Cardiac muscle cell (in vitro differentiated cells and primary cell): Measurements from ENCODE around the gene SLC24A1. TPM values are rescaled to one million over a fixed set of nuclear protein-coding genes. Genes with fewer than 3 reads are reported as not detected.

ENCODE experiments used
- DNase-seq, 2 donors: peaks; one replicate each; pipeline versions ENCODE4 v3.0.0 to v3.0.0-alpha.2; 2010 to 2017; ENCODE audit warnings: low read depth in 1 of 2, low spot score in 1 of 2
- H3K27ac ChIP-seq: fragments of 200-600 bp; sonication (generic); 2 replicates; pipeline ENCODE4 v1.5.1; 2016
- H3K27me3 ChIP-seq: fragments of 200-600 bp; sonication (generic); 2 replicates; pipeline ENCODE4 v1.6.0; 2016; ENCODE audit warnings: control low read depth
- H3K36me3 ChIP-seq: fragments of 200-600 bp; sonication (generic); 2 replicates; pipeline ENCODE4 v1.5.1; 2016; ENCODE audit warnings: control low read depth
- H3K4me1 ChIP-seq: fragments of 200-600 bp; sonication (generic); 2 replicates; pipeline ENCODE4 v1.8.1; 2017; ENCODE audit warnings: low read depth, mild to moderate bottlenecking, mixed run types
- H3K4me3 ChIP-seq: fragments of 200-600 bp; sonication (generic); 2 replicates; pipeline ENCODE4 v1.5.1; 2016; ENCODE audit warnings: mild to moderate bottlenecking
- H3K9me3 ChIP-seq: fragments of 200-600 bp; sonication (generic); 2 replicates; pipeline ENCODE4 v1.5.1; 2017; ENCODE audit warnings: low read depth, mild to moderate bottlenecking, control low read depth
- polyA plus RNA-seq: library from polyadenylated mRNA; unstranded; fragments of >200 nt; fragmentation: Nextera tagmentation; extraction: Ambion mirVana; gene quantifications from 2 replicates; pipeline ENCODE4 v1.2.1, GENCODE V29; 2016
- total RNA-seq: library from RNA; depleted of rRNA; stranded (reverse); fragments of >200 nt; gene quantifications from 2 replicates; pipeline ENCODE4 v1.2.3, GENCODE V29; 2016
- TF ChIP-seq, protein P1 (sequence below): IDR thresholded peaks from 2 replicates; pipeline ENCODE4 v1.5.1; 2012; ENCODE audit warnings: low read depth, mild to moderate bottlenecking, low read length

SLC24A1 gene
- total and polyA plus RNA-seq, 2 experiments from 2014 or later = 1.1 to 5.2 TPM

GRCh38 chr15:65659502-65660052 is 37.8 kb downstream of the SLC24A1 start:
- H3K36me3 ChIP-seq = no peaks in the 10 kb centered on the region

DNA sequence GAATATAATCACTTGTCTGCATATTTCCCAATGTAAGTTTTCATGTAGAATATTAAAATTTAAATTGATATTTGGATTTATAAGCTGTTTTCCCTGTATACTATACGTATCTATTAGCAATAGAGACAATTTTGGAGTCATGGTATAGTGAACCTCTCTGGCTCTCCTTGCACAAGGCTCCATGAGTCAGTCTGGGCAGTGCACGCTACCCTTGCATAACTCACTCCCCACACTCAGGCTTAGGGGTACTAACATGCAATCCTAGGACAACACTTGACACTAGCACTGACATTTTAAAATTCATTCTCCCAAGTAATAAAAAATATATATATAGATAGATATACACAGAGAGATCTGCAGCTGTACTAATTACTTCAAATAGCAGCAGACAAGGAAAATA is 39.2 kb downstream of the SLC24A1 start:
- no peak overlapping the region for H3K4me3 ChIP-seq
- H3K9me3 ChIP-seq = no peaks in the 10 kb centered on the region
- no peak overlapping the region for H3K27ac ChIP-seq
- TF ChIP-seq, protein P1, sequence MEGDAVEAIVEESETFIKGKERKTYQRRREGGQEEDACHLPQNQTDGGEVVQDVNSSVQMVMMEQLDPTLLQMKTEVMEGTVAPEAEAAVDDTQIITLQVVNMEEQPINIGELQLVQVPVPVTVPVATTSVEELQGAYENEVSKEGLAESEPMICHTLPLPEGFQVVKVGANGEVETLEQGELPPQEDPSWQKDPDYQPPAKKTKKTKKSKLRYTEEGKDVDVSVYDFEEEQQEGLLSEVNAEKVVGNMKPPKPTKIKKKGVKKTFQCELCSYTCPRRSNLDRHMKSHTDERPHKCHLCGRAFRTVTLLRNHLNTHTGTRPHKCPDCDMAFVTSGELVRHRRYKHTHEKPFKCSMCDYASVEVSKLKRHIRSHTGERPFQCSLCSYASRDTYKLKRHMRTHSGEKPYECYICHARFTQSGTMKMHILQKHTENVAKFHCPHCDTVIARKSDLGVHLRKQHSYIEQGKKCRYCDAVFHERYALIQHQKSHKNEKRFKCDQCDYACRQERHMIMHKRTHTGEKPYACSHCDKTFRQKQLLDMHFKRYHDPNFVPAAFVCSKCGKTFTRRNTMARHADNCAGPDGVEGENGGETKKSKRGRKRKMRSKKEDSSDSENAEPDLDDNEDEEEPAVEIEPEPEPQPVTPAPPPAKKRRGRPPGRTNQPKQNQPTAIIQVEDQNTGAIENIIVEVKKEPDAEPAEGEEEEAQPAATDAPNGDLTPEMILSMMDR = no peak
- H3K27me3 ChIP-seq = no peaks in the 10 kb centered on the region
- H3K4me1 ChIP-seq = peaks cover 12% of the 10 kb centered on the region
- DNase-seq = peak in 1 of 2 donors; percentile 40
- no peaks in the 10 kb centered on the region for H3K36me3 ChIP-seq

More at GRCh38 chr15:65659502-65660052, 37.8 kb downstream of the SLC24A1 start:
- Histone ChIP-seq H3K27me3 (no peaks in the 10 kb centered on the region), H3K27ac (no peak overlapping the region), H3K4me3 (no peak overlapping the region), H3K4me1 (peaks cover 12% of the 10 kb centered on the region), H3K9me3 (no peaks in the 10 kb centered on the region)
- TF ChIP-seq, protein P1 = no peak
- no peak for DNase-seq

GRCh38 chr15:65663521-65663920 is 41.8 kb downstream of the SLC24A1 start:
- DNase-seq = no peak
- H3K4me3 ChIP-seq = no peak overlapping the region

DNA sequence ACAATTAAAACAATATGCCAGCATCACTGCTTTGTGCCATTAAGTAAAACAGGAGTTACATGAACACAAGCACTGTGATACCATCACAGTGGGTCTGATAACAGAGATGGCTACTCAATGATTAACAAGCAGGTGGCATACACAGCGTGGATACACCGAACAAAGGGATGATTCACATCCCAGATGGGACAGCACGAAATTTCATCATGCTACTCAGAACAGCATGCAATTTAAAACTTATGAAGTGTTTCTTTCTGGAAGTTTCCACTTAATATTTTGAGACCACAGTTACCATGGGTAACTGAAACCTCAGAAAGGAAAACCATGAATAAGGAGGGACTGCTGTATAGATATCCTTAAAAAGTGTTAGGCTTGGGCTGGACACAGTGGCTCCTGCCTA is 44.5 kb downstream of the SLC24A1 start:
- peaks cover 18% of the 10 kb centered on the region for H3K36me3 ChIP-seq
- no peak overlapping the region for H3K27ac ChIP-seq
- no peaks in the 10 kb centered on the region for H3K27me3 ChIP-seq
- H3K9me3 ChIP-seq = no peaks in the 10 kb centered on the region
- TF ChIP-seq, protein P1 = no peak
- H3K4me3 ChIP-seq = no peak overlapping the region
- no peaks in the 10 kb centered on the region for H3K4me1 ChIP-seq
- peak in 1 of 2 donors; percentile 40 for DNase-seq

More at GRCh38 chr15:65663521-65663920, 41.8 kb downstream of the SLC24A1 start:
- peaks cover 4% of the 10 kb centered on the region for H3K36me3 ChIP-seq
- no peak overlapping the region for H3K27ac ChIP-seq
- peaks cover 4% of the 10 kb centered on the region for H3K4me1 ChIP-seq
- H3K27me3 ChIP-seq = no peaks in the 10 kb centered on the region
- TF ChIP-seq, protein P1 = no peak
- H3K9me3 ChIP-seq = no peaks in the 10 kb centered on the region

- H3K4me3 ChIP-seq = no peak overlapping the region
- TF ChIP-seq, protein P1 = no peak
- DNase-seq = no peak
- H3K27me3 ChIP-seq = no peaks in the 10 kb centered on the region
- H3K9me3 ChIP-seq = no peaks in the 10 kb centered on the region
- no peak overlapping the region for H3K27ac ChIP-seq
- peaks cover 9% of the 10 kb centered on the region for H3K36me3 ChIP-seq
- no peaks in the 10 kb centered on the region for H3K4me1 ChIP-seq
These were observed 53.8 kb downstream of the SLC24A1 start for GRCh38 chr15:65675551-65675950.
